KMS-11 (cell line): ENCODE results near the gene ESPNL.

ENCODE experiments used
- H2AFZ ChIP-seq: fragments of 200-600 bp; sonication (generic); 2 replicates; pipeline ENCODE4 v1.6.1; 2016; ENCODE audit warnings: antibody characterized with exemption, mixed run types, low read depth
- H3K27ac ChIP-seq: fragments of 200-600 bp; sonication (generic); 2 replicates; pipeline ENCODE4 v1.6.1; 2016; ENCODE audit warnings: mild to moderate bottlenecking, mixed run types
- H3K27me3 ChIP-seq: fragments of 200-600 bp; sonication (generic); 2 replicates; pipeline ENCODE4 v1.6.1; 2017; ENCODE audit warnings: mild to moderate bottlenecking, low read depth, mixed run types, moderate library complexity; ENCODE audit not compliant: insufficient read depth
- H3K36me3 ChIP-seq: fragments of 200-600 bp; sonication (generic); 2 replicates; pipeline ENCODE4 v1.6.1; 2017; ENCODE audit warnings: mild to moderate bottlenecking, mixed run types; ENCODE audit not compliant: insufficient read depth
- H3K4me1 ChIP-seq: fragments of 200-600 bp; sonication (generic); 2 replicates; pipeline ENCODE4 v1.6.1; 2016; ENCODE audit warnings: mild to moderate bottlenecking, low read depth, mixed run types; ENCODE audit not compliant: poor library complexity, severe bottlenecking
- H3K4me2 ChIP-seq: fragments of 200-600 bp; sonication (generic); 2 replicates; pipeline ENCODE4 v1.7.0; 2016; ENCODE audit warnings: mild to moderate bottlenecking, mixed run types
- H3K4me3 ChIP-seq: fragments of 200-600 bp; sonication (generic); IDR thresholded peaks from 2 replicates; pipeline ENCODE4 v1.6.1; 2017; ENCODE audit warnings: low read depth, low read length, mixed read lengths; ENCODE audit not compliant: insufficient read depth
- H3K79me2 ChIP-seq: fragments of 200-600 bp; sonication (generic); 2 replicates; pipeline ENCODE4 v1.6.1; 2016; ENCODE audit warnings: low read depth, mixed run types; ENCODE audit not compliant: insufficient read depth
- H3K9ac ChIP-seq: fragments of 200-600 bp; sonication (generic); 2 replicates; pipeline ENCODE4 v1.6.1; 2016; ENCODE audit warnings: mild to moderate bottlenecking, mixed run types
- H4K20me1 ChIP-seq: fragments of 200-600 bp; sonication (generic); 2 replicates; pipeline ENCODE4 v1.6.1; 2016; ENCODE audit warnings: mild to moderate bottlenecking, mixed run types; ENCODE audit not compliant: insufficient read depth
- CTCF ChIP-seq: fragments of 200-600 bp; sonication (generic); conservative IDR thresholded peaks from 2 replicates; pipeline ENCODE4 v1.6.1; 2017; ENCODE audit warnings: low read depth, mild to moderate bottlenecking, antibody characterized with exemption, low read length, moderate library complexity, mixed read lengths

ESPNL gene

GRCh38 chr2:238159661-238160205, 59.6 kb downstream of the ESPNL start:
- Histone ChIP-seq H2AFZ (no peak overlapping the region), H4K20me1 (no peaks in the 10 kb centered on the region), H3K79me2 (no peaks in the 10 kb centered on the region), H3K27me3 (no peaks in the 10 kb centered on the region), H3K9ac (peak overlapping the region; percentile 52; the same call in 1 of the 2 replicates), H3K4me1 (no peaks in the 10 kb centered on the region), H3K36me3 (no peaks in the 10 kb centered on the region), H3K27ac (no peak overlapping the region), H3K4me3 (no peak overlapping the region), H3K4me2 (peak overlapping the region; percentile 57)
- TF ChIP-seq CTCF = no peak

- no peaks in the 10 kb centered on the region for H4K20me1 ChIP-seq
- TF ChIP-seq CTCF = no peak
- no peak overlapping the region for H3K4me3 ChIP-seq
- no peaks in the 10 kb centered on the region for H3K4me1 ChIP-seq
- H3K79me2 ChIP-seq = no peaks in the 10 kb centered on the region
- no peak overlapping the region for H3K27ac ChIP-seq
- H3K9ac ChIP-seq = no peak overlapping the region
- H3K27me3 ChIP-seq = no peaks in the 10 kb centered on the region
- no peak overlapping the region for H2AFZ ChIP-seq
- H3K4me2 ChIP-seq = no peak overlapping the region
- H3K36me3 ChIP-seq = no peaks in the 10 kb centered on the region
Measured at GRCh38 chr2:238160206-238161129, 60.3 kb downstream of the ESPNL start.

GRCh38 chr2:238161291-238162051, 61.3 kb downstream of the ESPNL start:
- Histone ChIP-seq H3K4me2 (no peak overlapping the region), H4K20me1 (no peaks in the 10 kb centered on the region), H3K27ac (no peak overlapping the region), H3K9ac (no peak overlapping the region), H3K27me3 (no peaks in the 10 kb centered on the region), H3K4me3 (no peak overlapping the region), H3K79me2 (no peaks in the 10 kb centered on the region), H3K4me1 (no peaks in the 10 kb centered on the region), H3K36me3 (no peaks in the 10 kb centered on the region), H2AFZ (no peak overlapping the region)
- no peak for TF ChIP-seq CTCF

GRCh38 chr2:238162251-238162845, 62.2 kb downstream of the ESPNL start:
- H2AFZ ChIP-seq = no peak overlapping the region

More at GRCh38 chr2:238162251-238162845, 62.2 kb downstream of the ESPNL start:
- H3K9ac ChIP-seq = no peak overlapping the region
- no peaks in the 10 kb centered on the region for H3K79me2 ChIP-seq
- H3K4me1 ChIP-seq = no peaks in the 10 kb centered on the region
- H3K27ac ChIP-seq = no peak overlapping the region
- no peak for TF ChIP-seq CTCF
- no peaks in the 10 kb centered on the region for H3K27me3 ChIP-seq
- H3K36me3 ChIP-seq = no peaks in the 10 kb centered on the region
- no peak overlapping the region for H3K4me3 ChIP-seq
- H3K4me2 ChIP-seq = no peak overlapping the region
- no peaks in the 10 kb centered on the region for H4K20me1 ChIP-seq
